Colon (tissue), 2 donors: ENCODE results near the gene PSMB7.
A peak's percentile ranks its signal among the peaks of the same experiment; 100 is the strongest.

Experiments
- FAIRE-seq: peaks from 2 replicates; lab custom pipeline; 2012; peaks lifted over from hg19 to GRCh38; lab: Jason Lieb, UNC
- donor health status: control.
- donor health status: control.

PSMB7 gene

DNA sequence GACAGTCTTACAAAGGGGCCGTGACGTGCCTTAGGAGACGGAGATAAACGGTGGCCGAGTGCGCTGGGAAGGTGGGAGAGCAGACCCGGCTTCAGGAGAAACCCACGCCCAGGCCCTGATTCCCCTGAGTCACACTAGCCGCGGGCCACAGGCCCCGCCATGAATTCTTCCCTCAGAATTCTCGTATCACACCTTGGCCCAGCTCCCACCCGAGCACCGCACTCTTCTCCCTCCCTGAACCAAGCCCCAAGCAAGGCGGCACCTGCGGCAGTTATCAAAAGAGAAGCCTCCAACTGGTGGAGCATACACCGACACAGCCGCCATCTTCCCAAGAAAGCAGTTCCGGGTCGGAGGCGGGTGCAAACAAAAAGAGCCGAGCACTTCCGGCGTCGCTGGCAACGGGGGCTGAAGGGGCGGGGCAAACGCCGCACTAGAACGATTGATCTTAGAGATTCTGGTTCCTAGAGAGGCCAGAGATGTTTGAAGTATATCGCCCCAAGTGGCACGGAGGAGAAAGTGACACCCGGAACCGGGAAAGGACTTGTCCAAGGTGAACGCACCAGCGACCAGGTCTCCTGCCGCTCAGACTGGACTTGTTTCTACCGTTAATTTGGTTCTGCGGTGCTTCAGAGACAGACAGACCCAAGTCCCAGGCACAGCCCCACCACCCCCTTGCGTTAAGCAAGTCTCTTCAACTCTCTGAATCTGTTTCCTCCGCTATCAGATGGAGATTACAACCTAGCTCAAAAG, at the start of gene PSMB7:
PSMB7 (minus strand) TSS at position 341 of the 750 bp plus-strand sequence; CDS start at position 324, 17 bp downstream.
- peak; percentile 47 for FAIRE-seq

DNA sequence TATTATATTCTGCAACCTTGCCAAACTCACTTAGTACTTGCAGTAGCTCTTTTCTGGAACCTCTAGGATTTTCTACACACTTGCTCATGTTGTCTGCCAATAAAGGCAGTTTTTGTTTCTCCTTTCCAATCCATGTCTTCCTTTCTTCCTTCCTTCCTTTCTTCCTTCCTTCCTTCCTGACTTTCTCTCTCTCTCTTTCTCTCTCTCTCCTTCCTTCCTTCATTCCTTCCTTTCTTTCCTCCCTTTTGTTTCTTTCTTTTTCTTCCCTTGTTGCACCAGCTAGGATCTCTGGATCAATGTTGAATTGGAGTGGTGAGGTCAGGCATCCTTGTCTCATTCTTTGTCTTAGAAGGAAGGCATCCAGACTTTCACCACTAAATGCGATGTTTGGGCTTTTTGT, 47.5 kb upstream of the PSMB7 start:
- no peak for FAIRE-seq

DNA sequence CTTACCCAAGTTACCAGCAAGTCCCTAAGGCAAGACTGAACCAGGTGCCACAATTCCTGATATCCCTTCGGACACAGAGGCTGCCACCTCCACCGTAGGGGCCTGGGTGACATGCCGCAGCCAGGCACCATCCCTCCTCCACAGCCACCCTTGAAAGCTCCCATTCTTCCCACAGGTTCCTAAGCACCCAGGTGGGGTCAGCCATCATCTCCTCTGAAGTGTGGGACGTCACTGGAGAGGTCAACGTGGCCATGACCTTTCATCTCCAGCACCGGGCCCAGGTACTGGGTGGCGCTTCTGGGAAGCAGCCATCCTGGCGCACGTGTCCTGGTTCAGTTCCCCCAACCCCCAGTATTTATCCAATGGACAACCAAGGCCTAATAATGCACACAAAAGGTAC, 43.2 kb upstream of the PSMB7 start:
- FAIRE-seq, result no peak

DNA sequence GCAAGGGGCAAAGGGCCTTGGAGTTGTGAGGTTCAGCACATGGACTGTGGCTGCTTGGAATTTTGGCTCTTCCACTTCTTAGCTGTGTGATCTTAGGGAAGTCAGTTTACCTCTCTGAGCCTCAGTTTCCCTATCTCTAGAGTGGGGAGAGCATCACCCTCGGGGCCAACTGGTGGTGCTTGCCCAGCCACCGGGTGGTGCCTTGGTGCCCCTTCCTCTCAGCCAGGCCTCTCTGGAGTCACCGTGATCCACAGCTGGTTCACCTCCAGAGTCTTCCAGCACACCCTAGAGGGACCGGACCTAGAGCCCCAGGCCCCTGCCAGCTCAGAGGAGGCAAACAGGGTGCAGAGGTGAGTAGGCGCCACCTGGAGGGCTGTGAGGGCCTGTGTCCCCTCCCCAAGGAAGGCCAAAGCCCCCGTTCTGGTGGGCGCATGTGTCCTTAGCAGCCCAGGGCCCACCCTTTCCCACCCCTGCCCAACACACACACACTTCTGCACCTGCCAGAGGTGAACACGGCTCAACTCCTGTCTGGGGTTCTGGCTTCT, 42.7 kb upstream of the PSMB7 start:
- FAIRE-seq, result no peak

DNA sequence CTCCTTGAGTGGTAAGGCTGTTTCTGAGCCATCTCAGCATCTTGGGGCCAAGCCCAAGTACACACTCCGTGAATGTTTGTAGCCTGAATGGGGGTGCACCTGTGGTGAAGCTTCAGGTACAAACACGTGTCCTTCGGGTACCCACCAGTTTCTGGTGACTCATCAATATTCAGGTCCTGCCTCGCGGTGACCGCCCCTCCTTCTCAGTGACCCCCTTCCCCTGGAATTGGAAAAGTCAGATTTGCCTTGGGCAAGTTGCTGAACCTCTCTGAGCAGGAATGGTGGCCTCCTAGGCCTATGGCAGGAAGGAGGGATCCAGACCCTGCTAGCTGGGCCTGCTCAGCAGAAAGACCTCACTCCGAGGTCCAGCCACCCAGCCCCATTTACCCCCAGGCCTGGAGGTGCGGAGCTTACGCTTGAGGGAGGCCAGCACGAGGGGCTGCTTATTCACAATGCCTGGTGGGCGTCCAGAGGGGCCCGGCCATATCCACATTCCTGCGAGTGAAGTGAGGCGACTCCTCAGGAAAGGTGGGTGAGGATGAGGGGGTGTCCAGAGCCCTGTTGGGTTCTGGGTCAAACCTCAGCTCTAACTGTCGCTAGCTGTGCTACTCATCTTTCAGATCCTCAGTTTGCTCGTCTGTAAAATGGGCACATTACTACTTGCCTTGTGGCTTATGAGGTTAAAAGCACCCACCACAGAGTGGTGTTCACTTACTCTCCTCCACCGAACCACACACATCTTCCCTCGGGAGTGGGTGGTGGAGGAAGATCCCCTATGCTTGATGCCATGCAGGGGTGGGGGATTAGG, 42.0 kb upstream of the PSMB7 start:
- no peak for FAIRE-seq

DNA sequence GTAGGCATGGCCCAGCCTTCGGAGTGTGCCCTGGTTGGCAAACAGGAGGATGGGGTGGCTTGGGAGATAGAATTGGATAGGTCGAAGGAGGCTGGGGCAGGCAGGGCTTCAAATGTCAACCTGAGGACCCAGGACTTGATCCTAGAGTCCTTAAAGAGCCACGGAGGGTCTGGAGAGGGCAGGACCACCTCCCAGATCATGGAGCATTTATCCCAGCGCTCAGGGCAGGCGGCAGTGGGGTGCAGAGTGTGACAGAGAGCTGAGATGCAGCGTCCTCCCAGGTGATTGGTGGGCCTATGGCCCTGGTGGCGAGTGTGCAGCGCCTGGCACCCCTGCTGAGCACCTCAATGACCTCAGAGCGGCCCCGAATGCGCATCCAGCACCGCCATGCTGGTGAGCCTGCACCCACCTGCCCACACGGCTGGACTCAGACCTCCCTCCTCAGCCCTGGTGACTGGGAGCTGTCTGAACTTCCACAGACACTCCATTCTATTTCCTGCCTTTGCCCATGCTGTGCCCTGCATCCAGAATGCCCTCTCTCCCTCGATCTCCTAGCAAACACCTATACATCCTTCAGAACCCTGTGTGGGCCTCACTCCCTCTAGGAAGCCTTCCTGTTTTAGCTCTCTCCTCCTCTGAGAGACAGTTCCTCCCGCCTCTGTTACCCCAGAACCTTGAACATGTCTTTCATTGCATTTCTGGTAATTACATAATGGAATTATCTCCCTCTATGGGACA, 41.3 kb upstream of the PSMB7 start:
- no peak for FAIRE-seq

DNA sequence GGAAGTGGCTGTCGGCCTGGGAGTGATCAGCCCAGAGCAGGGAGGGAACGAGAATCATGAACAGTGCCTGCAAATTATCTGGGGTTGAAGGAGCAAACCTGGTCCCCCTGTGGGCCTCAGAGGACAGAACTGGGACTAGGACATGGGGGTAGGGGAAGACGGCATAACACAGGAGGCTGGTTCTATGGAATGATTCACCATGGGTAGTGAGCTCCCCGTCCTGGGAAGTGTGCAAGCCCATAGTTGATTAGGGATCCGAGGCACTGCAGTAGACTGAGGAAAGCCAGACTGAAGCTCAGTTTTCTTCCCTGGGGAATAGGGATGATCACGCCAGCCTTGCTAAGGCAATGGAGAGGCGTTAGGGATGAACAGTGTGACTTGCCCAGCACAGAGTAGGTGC, 40.6 kb upstream of the PSMB7 start:
- FAIRE-seq, result no peak

DNA sequence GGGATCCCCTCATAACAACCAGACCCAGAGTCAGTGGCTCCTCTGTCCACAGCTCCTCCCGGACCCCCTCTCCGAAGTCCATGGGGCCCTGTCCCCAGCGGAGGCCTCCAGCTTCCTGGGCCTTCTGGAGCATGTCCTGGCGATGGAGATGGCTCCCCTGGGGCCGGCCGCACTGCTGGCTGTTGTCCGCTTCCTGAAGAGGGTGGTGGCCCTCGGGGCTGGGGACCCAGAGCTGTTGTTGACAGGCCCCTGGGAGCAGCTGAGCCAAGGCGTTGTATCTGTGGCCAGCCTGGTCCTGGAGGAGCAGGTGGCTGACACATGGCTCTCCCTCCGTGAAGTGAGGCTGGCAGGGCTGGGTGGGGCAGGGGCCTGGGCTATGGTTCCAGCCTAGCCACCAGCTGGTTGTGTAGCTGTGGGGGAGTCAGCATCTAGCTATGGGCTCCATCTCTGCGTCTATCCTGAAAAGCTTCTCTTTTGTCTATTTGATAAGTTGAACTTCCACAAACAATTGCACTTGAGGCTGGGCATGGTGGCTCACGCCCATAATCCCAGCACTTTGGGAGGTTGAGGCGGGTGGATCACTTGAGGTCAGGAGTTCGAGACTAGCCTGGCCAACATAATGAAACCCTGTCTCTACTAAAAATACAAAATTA, 39.7 kb upstream of the PSMB7 start:
- FAIRE-seq, result no peak

DNA sequence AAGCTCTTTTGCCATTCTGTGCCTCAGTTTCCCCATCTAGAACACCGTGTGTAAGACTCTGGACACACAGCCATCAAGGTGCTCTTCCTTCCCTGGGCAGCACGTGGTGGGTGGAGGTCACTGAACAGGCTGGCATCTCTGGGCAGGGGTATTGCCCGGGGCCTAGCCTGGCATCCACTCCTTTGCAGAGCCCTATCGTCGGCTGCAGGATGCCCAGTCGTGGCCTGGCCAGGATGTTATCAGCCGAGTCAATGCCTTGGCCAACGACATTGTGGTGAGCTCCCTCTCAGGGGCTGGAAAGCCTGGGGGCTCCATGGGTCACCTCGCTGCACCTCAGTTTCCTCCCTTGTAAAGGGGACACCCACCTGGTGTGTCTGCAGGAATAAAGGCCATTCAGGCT, 39.1 kb upstream of the PSMB7 start:
- FAIRE-seq, result no peak

DNA sequence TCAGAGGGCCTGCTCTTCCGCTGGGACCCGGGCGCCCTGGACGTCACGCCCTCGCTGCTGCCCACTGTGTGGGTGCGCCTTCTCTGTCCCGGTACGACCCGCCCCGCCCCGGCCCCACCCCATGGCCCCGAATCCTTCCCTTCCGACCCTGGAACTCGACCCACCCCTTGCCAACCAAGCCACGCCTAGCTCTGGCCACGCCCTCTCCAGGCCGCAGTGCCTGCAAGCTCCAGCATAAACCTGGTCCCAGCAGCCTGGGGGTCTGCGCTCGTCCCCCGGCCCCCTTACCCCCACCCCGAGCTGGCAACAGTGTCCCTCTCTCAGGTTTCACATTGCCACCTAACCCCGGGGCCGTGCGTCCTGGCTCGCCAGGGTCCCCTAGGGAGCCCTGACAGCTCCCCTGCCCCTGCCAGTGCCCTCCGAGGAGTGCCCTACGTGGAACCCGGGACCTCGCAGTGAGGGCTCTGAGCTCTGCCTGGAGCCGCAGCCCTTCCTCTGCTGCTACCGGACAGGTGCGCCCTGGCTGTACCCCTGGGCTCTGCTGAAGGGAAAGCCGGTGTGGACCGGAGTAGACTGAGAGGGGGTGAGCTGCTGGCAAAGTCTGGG, 38.4 kb upstream of the PSMB7 start:
- FAIRE-seq, result no peak

DNA sequence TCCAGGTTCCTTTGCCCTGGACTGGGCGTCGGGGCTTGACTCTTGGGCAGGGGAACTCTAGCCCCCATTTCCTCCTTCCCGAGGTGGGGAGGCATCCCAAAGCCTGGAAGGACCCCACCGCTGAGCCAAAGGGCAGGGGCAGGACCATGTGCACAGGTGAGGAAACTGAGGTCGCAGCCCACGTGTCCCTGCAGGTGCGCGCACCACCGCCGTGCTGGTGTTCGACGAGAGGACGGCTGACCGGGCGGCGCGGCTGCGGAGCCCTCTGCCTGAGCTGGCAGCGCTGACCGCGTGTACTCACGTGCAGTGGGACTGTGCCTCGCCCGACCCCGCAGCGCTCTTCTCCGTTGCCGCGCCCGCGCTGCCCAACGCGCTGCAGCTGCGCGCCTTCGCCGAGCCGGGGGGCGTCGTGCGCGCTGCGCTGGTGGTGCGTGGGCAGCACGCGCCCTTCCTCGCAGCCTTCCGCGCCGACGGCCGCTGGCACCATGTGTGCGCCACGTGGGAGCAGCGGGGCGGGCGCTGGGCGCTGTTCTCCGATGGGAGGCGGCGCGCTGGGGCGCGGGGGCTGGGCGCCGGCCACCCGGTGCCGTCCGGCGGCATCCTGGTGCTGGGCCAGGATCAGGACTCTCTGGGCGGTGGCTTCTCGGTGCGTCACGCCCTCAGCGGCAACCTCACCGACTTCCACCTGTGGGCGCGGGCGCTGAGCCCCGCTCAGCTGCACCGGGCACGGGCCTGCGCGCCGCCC, 37.8 kb upstream of the PSMB7 start:
- FAIRE-seq, result no peak

DNA sequence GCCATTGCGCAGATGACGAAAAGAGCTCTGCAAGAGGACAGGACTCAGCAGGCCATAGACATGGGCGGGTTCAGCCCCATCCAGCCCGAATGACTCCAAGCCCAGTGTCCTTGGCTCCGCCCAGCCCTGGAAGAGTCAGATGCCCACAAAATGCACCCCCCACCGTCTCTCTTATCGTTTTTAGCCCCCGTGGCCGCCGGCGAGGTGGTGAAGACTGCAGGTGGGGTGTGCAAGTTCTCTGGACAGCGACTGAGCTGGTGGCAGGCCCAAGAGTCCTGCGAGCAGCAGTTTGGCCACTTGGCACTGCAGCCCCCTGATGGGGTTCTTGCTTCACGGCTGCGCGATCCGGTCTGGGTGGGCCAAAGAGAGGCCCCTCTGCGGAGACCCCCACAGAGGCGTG, 37.1 kb upstream of the PSMB7 start:
- FAIRE-seq, result no peak

DNA sequence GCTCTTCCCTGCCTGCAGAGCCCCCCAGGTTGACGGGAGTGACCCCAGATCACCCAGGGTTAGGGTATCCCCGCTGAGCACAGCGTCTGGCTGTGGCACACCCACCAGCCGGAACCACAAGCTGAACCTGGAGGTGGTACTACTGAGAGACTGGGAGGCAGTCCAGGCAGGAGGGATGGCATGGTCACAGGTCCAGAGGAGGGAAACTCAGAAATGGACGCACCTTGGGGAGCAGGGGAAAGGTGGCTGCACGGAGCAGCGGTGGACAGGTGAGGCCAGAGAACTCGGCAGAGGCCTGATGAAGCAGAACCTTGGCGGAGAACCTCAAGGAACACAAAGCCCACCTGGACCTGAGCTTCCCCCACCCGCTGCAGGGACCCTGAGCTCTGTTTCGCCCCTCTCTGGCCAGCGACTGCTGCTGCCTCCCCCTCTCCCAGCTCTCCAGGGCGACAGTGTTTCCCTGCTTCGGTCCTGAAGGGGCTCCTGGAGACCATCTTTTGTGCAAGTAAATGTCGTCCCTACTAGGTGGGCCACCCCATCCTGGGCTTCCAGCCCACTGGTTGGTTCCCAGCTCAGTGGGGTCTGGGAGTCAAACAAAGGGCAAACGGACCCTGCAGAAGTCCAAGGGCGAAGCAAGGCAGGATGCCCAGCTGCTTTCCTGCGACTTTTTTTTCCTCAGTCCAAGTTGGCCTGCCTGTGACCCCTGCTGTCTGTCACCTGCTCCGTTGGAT, 35.9 kb upstream of the PSMB7 start:
- FAIRE-seq, result no peak

DNA sequence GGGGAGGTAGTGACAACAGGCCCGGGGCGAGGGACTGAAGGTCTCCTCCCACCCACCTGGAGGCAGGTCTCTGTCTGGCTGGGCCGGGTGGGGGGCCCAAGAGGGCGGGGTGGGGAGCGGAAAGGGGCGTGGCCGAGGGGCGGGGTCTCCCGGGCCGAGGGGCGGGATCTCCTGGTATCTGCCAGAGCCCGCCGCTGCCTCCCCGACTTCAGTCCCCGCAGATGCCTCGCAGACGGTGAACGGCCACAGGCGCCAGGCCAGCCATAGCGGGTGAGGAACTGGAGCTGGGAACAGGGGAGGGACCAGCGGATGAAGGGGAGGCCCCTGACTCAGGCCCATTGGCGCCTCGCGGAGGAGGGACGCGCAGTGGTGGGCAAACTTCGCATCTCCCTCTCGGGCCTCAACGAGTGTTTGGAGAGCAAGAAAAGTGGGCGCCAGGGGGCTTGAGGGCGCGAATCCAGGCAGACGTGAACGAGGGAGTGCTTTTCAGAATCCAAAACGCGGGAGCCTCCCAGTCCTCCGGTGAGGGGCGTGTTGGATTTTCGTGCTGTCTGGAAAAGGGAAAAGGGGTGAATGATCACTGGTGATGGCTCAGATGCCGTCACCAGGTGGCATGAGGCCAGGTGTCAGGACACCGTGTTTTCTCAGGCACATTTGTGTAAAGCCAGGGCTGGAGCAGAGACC, 35.1 kb upstream of the PSMB7 start, which contains the start of gene ADGRD2:
ADGRD2 (plus strand) TSS at position 211 of the 684 bp plus-strand sequence. CDS start 1,216 bp downstream, outside the sequence.
- FAIRE-seq, result no peak

DNA sequence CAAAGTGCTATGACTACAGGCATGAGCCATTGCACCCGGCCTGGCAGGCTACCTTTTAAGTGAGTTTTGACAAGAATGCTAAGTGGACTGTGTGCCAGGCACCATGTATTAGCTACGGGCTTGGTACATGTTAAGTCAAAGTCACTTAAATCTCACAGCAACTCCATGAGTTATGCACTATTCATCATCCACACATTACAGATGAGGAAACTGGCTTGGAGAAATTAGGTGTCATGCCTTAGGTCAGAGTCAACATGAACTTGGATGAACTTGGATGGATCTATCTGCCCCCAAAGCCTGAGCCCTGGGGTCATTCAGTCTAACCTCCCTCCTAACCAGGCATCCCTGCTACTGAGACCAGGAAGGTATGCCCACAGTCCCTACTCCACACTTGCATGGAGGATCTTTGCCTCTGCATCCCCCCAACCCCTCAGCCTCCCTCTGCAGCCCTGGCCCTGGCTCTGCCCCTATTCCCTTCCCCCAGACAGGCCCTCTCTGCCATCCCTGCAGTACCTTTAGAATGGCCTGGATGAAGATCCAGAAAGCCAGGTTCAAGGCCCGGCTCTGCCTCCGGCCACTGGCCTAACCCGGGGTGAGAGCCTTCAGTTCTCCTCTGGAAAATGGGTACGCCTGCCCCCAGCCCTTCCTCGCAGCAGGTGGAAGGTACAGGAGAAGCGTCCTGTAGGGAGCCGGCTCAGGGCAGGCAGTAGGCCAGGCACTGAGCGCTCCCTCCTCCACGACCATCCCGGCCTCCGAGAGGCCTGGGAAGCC, 34.3 kb upstream of the PSMB7 start:
- no peak for FAIRE-seq

DNA sequence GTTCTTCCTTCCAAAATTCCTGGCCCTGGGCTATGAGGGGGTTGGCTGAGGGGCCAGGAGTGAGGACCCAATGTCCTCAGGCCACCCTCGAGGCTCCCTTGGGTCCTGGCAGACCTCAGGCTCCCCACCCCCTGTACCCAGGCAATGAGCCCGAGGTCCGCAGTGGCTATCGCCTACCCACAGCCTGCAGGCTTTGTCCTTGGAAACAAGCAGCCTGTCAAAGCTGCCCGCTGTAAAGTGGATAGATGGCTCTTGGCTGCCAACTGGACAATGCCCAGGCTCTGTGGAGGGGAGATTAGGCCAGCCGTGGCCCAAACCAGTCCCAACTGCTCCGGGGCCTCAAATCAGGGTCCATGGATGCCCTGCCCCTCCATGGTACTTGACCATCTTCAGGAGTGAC, 32.8 kb upstream of the PSMB7 start:
- no peak for FAIRE-seq

DNA sequence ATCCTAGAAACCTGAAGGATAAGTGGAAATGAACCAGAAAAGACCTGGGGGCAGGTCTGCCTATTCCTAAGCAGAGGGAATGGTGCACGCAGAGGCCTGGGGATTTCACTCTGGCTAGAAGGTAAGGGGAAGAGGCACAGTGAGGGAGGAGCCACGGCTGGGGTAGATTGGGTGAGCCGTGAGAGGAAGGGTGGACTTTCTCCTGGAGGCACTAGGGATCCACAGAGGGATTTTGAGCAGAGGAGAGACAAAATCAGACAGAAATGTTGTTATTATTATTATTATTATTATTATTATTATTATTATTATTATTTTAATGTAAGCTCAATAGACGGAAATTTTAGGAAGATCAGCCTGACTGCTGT, 32.0 kb upstream of the PSMB7 start:
- FAIRE-seq, result no peak

DNA sequence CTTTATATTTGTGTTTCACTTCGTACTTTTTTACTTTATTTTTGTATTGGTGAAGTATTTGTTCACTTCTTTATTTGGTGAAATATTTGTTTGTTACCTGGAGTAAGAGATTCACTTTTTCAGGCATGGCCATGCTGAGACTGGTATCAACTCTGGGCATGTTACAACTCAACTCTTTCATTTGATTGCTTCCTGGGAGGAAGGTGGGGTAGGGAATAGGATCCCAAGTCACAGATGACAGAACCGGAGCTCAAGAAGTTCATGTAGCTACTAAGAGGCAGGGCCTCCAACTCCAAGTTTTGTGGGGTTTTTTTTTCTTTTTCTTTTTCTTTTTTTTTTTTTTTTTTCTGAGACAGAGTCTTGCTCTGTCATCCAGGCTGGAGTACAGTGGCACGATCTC, 28.9 kb upstream of the PSMB7 start:
- no peak for FAIRE-seq

DNA sequence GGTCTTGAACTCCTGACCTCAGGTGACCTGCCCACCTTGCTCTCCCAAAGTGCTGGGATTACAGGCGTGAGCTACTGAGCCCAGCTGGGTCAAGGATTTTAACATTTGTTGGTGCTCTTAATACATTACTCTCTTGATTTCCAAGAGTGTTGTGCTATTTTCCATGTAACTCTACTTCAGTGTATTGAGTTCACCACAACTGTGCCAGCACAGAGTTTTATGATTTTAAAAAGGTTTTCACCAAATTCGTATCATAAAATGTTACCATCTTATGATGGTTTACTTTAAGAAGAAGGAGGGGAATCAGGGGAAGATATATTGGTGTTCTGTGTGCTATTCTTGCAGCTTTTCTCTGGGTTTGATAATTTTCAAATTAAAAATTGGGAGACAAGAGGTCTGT, 28.4 kb upstream of the PSMB7 start:
- FAIRE-seq, result no peak
